ENCODE measurements around the gene PIK3R3. TPM values are rescaled to one million over a fixed set of nuclear protein-coding genes. Genes with fewer than 3 reads are reported as not detected.

The PIK3R3 gene
- total RNA-seq, 1 experiment from 2014 or later: 12.4 TPM

GRCh38 chr1:46148318-46148717, 15.9 kb upstream of the PIK3R3 start:
- no peaks in the 10 kb centered on the region; the same call in none of the 2 replicates for H3K27me3 Mint-ChIP-seq (ENCODE audit: low read depth)
- H3K9me3 ChIP-seq (ENCODE audit: control insufficient read depth, low read depth, low read length): no peaks in the 10 kb centered on the region
- no peak overlapping the region for H2AFZ ChIP-seq (ENCODE audit: low read length)
- H3K27ac Mint-ChIP-seq: no peak overlapping the region
- H2BK20ac ChIP-seq (ENCODE audit: low read depth, low read length, poor library complexity, severe bottlenecking): no peak overlapping the region
- no peak overlapping the region for H3K23ac ChIP-seq (ENCODE audit: insufficient read length, low read depth, low read length)
- H3K27ac ChIP-seq (ENCODE audit: insufficient read length, low read depth, low read length): no peak overlapping the region
- H3K56ac ChIP-seq (ENCODE audit: insufficient read length, low read depth, low read length): no peak overlapping the region
- no peak overlapping the region for H3K14ac ChIP-seq (ENCODE audit: insufficient read depth, low read length)
- H3K9me3 Mint-ChIP-seq: no peaks in the 10 kb centered on the region; a peak in 1 of 5 replicates
- H3K4me1 Mint-ChIP-seq: peaks cover 7 to 11% of the 10 kb centered on the region in 2 experiments
- H2BK120ac ChIP-seq (ENCODE audit: low read depth, low read length, poor library complexity, severe bottlenecking): no peak overlapping the region
- no peaks in the 10 kb centered on the region for H3K27me3 ChIP-seq (ENCODE audit: insufficient read depth, low read length)
- H2BK5ac ChIP-seq (ENCODE audit: insufficient read length, low read length): no peak overlapping the region
- no peak overlapping the region for H4K91ac ChIP-seq (ENCODE audit: insufficient read length, low read depth, low read length)
- H4K8ac ChIP-seq (replicated peaks; ENCODE audit: insufficient read length, low read depth, low read length): no peak overlapping the region
- WGBS (ENCODE audit: extremely low coverage, insufficient read length, low lambda C conversion rate): no CpG with 5 or more reads among the region's 2 CpGs
- H3K23me2 ChIP-seq (ENCODE audit: insufficient read length, low read depth, low read length, poor library complexity, severe bottlenecking): no peaks in the 10 kb centered on the region
- TF ChIP-seq CTCF (conservative IDR thresholded peaks at IDR 0.05): no peak
- H3K4me3 Mint-ChIP-seq: peak overlapping the region in 1 of 2 experiments; percentile 52; a peak in 2 of 5 replicates
- H3K79me1 ChIP-seq (ENCODE audit: insufficient read depth, low read depth, low read length, poor library complexity, severe bottlenecking): no peaks in the 10 kb centered on the region
- H3K18ac ChIP-seq (ENCODE audit: insufficient read length, low read depth, low read length): no peak overlapping the region
- H2BK15ac ChIP-seq (ENCODE audit: low read depth, low read length): no peak overlapping the region
- no peaks in the 10 kb centered on the region; the same call in 1 of the 2 replicates for H3K4me1 ChIP-seq (ENCODE audit: insufficient read depth, low read length)
- H4K20me1 ChIP-seq (ENCODE audit: control insufficient read depth, insufficient read depth, insufficient read length): no peaks in the 10 kb centered on the region
- no peak overlapping the region for H2AK5ac ChIP-seq (ENCODE audit: insufficient read length, low read length)
- no peak overlapping the region for H2BK12ac ChIP-seq (ENCODE audit: insufficient read length, low read depth, low read length)
- H3K4me2 ChIP-seq (ENCODE audit: insufficient read depth, insufficient read length, low read length): no peak overlapping the region
- H3K36me3 Mint-ChIP-seq (ENCODE audit: insufficient read depth in 1 of 3, low read depth in 3 of 3): no peaks in the 10 kb centered on the region
- H4K5ac ChIP-seq (ENCODE audit: insufficient read length, low read depth, low read length): no peak overlapping the region
- no peak overlapping the region for H3K9ac ChIP-seq (ENCODE audit: extremely low read depth, insufficient read length, low read length)
- H3T11ph ChIP-seq (ENCODE audit: low read length): no peak overlapping the region
- H3K4ac ChIP-seq (ENCODE audit: low read depth, low read length): no peak overlapping the region
- H3K79me2 ChIP-seq (ENCODE audit: insufficient read depth, low read length): no peaks in the 10 kb centered on the region
- DNase-seq: no peak

Measured in H9 (cell line).